ENCODE results near the gene DEXI.

DNA sequence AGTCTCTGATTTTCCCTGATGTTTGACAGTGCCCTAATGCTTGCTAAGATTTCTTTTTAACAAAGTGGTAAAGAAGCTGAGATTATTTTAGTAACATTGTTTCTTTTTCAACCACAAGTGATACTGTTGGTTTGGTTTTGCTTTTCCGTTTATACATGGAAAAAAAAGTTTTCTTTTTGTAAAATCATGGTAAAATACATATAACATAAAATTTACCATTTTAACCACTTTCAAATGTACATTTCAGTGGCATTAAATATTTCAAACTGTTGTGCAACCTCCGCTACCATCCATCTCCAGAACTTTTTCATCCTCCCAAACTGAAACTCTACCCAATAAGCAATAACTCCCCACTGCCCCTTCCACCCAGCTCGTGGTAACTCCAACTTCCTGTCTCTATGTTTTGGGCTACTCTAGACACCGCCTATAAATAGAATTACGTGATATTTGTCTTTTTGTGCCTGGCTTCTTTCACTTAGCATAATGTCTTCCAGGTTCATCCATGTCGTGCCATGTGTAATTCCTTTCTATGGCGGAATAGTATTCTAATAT, 60.7 kb downstream of the DEXI start:
- TF ChIP-seq, protein P1, sequence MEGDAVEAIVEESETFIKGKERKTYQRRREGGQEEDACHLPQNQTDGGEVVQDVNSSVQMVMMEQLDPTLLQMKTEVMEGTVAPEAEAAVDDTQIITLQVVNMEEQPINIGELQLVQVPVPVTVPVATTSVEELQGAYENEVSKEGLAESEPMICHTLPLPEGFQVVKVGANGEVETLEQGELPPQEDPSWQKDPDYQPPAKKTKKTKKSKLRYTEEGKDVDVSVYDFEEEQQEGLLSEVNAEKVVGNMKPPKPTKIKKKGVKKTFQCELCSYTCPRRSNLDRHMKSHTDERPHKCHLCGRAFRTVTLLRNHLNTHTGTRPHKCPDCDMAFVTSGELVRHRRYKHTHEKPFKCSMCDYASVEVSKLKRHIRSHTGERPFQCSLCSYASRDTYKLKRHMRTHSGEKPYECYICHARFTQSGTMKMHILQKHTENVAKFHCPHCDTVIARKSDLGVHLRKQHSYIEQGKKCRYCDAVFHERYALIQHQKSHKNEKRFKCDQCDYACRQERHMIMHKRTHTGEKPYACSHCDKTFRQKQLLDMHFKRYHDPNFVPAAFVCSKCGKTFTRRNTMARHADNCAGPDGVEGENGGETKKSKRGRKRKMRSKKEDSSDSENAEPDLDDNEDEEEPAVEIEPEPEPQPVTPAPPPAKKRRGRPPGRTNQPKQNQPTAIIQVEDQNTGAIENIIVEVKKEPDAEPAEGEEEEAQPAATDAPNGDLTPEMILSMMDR (IDR thresholded peaks at IDR 0.05): no peak
- no peak for TF ChIP-seq POLR2AphosphoS5 (IDR thresholded peaks at IDR 0.05)
- TF ChIP-seq EP300 (IDR thresholded peaks at IDR 0.05): no peak
- TF ChIP-seq POLR2A (IDR thresholded peaks at IDR 0.05; ENCODE audit: low read depth): no peak

Data from esophagus muscularis mucosa (tissue), 4 donors.